Nephron progenitor cell (in vitro differentiated cells): ENCODE data around the gene PPP1CA.

ENCODE experiments used
- DNase-seq: peaks from one replicate; pipeline ENCODE4 v3.0.0; 2021
- H3K27ac Mint-ChIP-seq: 2 replicates; pipeline ENCODE4 v1.8.0; 2021; ENCODE audit warnings: mild to moderate bottlenecking, moderate library complexity, mixed read lengths
- H3K27me3 Mint-ChIP-seq: 2 replicates; pipeline ENCODE4 v1.8.0; 2021; ENCODE audit warnings: mild to moderate bottlenecking, low read depth, mixed read lengths; ENCODE audit not compliant: poor library complexity
- H3K36me3 Mint-ChIP-seq: 2 replicates; pipeline ENCODE4 v1.8.0; 2021; ENCODE audit warnings: low read depth, mixed read lengths
- H3K4me1 Mint-ChIP-seq: 2 replicates; pipeline ENCODE4 v1.8.0; 2021; ENCODE audit warnings: mixed read lengths
- H3K4me3 Mint-ChIP-seq: 2 replicates; pipeline ENCODE4 v1.8.0; 2021; ENCODE audit warnings: mild to moderate bottlenecking, moderate library complexity, mixed read lengths
- H3K9me3 Mint-ChIP-seq: 2 replicates; pipeline ENCODE4 v1.8.0; 2021; ENCODE audit warnings: mild to moderate bottlenecking, moderate library complexity, mixed read lengths
- CTCF ChIP-seq: fragments of 200-600 bp; sonication (generic); IDR thresholded peaks from 2 replicates; pipeline ENCODE4 v1.5.0; 2021; ENCODE audit warnings: antibody characterized with exemption

Gene PPP1CA

GRCh38 chr11:67356387-67356863, 45.2 kb downstream of the PPP1CA start:
- H3K4me1 Mint-ChIP-seq, result peaks cover 70% of the 10 kb centered on the region
- H3K9me3 Mint-ChIP-seq, result no peaks in the 10 kb centered on the region
- DNase-seq, result no peak
- no peak for TF ChIP-seq CTCF
- peaks cover 4% of the 10 kb centered on the region for H3K27me3 Mint-ChIP-seq
- peak overlapping the region; percentile 49 for H3K4me3 Mint-ChIP-seq
- peak overlapping the region; percentile 41 for H3K27ac Mint-ChIP-seq
- no peaks in the 10 kb centered on the region for H3K36me3 Mint-ChIP-seq

GRCh38 chr11:67355794-67356386, 45.8 kb downstream of the PPP1CA start:
- TF ChIP-seq CTCF, result no peak
- Mint-ChIP-seq H3K9me3 (no peaks in the 10 kb centered on the region), H3K27ac (peak overlapping the region; percentile 83), H3K27me3 (peaks cover 2% of the 10 kb centered on the region), H3K4me1 (peaks cover 74% of the 10 kb centered on the region), H3K36me3 (no peaks in the 10 kb centered on the region), H3K4me3 (peak overlapping the region; percentile 42)
- DNase-seq, result no peak

GRCh38 chr11:67355023-67355793, 46.5 kb downstream of the PPP1CA start:
- TF ChIP-seq CTCF, result no peak
- Mint-ChIP-seq H3K4me3 (peak overlapping the region; percentile 84), H3K4me1 (peaks cover 74% of the 10 kb centered on the region), H3K27ac (peak overlapping the region; percentile 98), H3K36me3 (no peaks in the 10 kb centered on the region), H3K9me3 (no peaks in the 10 kb centered on the region), H3K27me3 (peaks cover 3% of the 10 kb centered on the region)
- peak; percentile 30 for DNase-seq

- H3K4me3 Mint-ChIP-seq, result peak overlapping the region; percentile 84
- H3K27ac Mint-ChIP-seq, result peak overlapping the region; percentile 98
- H3K36me3 Mint-ChIP-seq, result no peaks in the 10 kb centered on the region
- peak; percentile 39 for DNase-seq
- H3K27me3 Mint-ChIP-seq, result peaks cover 3% of the 10 kb centered on the region
- no peaks in the 10 kb centered on the region for H3K9me3 Mint-ChIP-seq
- peaks cover 80% of the 10 kb centered on the region for H3K4me1 Mint-ChIP-seq
- no peak for TF ChIP-seq CTCF
Observed at GRCh38 chr11:67354075-67355022, 47.3 kb downstream of the PPP1CA start.

GRCh38 chr11:67353317-67354074, 48.2 kb downstream of the PPP1CA start, which contains the start of gene POLD4:
POLD4 (minus strand) TSS chr11:67353546; CDS start chr11:67353399, 147 bp downstream.
- Mint-ChIP-seq H3K36me3 (no peaks in the 10 kb centered on the region), H3K4me3 (peak within 1 kb of the TSS; percentile 84), H3K27me3 (peaks cover 6% of the 10 kb centered on the region), H3K9me3 (no peaks in the 10 kb centered on the region), H3K27ac (peak within 1 kb of the TSS; percentile 98), H3K4me1 (peaks cover 79% of the 10 kb centered on the region)
- TF ChIP-seq CTCF, result no peak
- DNase-seq, result peak; percentile 98
